GM12892 (cell line): ENCODE data around the gene GALNT9.
A peak's percentile ranks its signal among the peaks of the same experiment; 100 is the strongest.
"Not testable (repeated sequence)": the region's sequence is repeated elsewhere in the genome, so short reads cannot be mapped to it uniquely, and the experiment has no call there.

Experiments used
- DNase-seq: peaks from one replicate; pipeline ENCODE4 v3.0.0; 2011; ENCODE audit not compliant: insufficient read length
- FAIRE-seq: peaks from 2 replicates; lab custom pipeline; 2011; peaks lifted over from hg19 to GRCh38; lab: Jason Lieb, UNC
- POLR2A ChIP-seq: IDR thresholded peaks from 2 replicates; pipeline ENCODE4 v1.6.1; 2011; ENCODE audit warnings: low read depth, low read length, control low read depth
- POLR2AphosphoS5 ChIP-seq: IDR thresholded peaks from 2 replicates; pipeline ENCODE4 v1.6.1; 2011; ENCODE audit warnings: low read depth, low read length, control low read depth
- TAF1 ChIP-seq: IDR thresholded peaks from 2 replicates; pipeline ENCODE4 v1.6.1; 2011; ENCODE audit warnings: low read depth, mild to moderate bottlenecking, control low read depth, low read length, borderline replicate concordance

GALNT9 gene

DNA sequence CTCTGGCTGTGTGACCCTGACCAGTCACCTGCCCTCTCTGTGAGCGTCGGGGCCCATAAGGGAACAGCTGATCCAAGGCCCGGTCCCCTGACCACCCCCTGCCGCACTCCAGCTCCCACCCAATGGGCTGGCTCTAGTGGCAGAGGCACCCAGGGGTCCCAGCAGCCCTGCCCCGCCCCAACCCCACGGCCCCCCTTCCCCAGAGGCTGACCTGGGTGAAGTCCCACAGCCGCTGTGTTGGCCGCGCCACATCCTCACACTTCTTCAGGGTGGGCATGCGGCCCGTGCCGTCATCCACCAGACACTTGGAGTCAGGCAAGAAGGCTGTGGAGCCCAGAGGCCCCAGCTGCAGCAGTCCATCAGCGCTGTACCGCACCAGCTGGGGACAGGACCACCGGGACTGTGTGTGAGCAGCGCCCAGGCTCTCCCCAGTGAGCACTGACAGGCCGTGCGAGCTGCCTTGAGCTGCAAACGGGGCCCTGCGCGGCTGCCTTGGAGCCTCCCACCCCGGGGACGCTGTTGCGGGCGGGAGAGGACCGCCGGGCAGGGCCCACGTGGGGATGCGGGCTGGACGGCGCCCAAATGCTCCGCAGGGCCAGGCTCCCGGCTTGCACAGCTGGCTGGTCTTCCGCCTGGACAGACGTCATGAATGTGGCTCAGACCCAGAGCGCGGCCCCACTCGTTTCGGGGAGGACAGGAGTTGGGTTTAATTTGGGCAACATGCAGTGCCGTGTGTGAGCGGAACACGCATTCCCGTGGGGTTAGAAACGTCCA lies 131.6 kb downstream of the GALNT9 start:
- TF ChIP-seq POLR2AphosphoS5 (no peak), POLR2A (no peak), TAF1 (no peak)

DNA sequence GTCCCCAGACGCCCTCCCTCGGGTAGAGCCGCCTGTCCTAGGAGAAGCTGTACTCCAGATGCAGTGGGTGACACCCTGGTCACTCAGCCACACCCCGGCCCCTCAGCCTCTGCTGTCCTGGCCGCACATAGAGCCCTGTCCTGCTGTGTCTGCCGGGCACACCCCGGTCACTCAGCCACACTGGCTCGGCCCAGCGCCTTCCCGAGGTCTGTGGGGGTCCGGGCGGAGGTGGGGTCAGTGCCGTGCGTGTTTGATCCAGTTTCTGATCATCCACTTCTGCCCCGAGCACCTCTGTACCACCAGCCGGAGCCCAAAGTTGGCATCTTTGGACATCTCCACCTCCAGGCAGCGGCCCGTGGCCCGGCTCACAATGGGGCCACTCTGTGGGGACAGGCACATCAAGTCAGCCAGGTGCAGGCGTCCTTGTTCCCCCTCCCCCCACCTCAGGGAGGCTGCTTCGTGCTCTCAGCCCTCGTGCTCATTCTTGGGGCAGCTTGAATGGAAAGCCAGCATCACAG lies 132.5 kb downstream of the GALNT9 start:
- TF ChIP-seq POLR2A (no peak), POLR2AphosphoS5 (no peak), TAF1 (no peak)
- DNase-seq (no peak), FAIRE-seq (no peak)

More for the DNA sequence above, 131.6 kb downstream of the GALNT9 start:
- FAIRE-seq: no peak
- no peak for DNase-seq

DNA sequence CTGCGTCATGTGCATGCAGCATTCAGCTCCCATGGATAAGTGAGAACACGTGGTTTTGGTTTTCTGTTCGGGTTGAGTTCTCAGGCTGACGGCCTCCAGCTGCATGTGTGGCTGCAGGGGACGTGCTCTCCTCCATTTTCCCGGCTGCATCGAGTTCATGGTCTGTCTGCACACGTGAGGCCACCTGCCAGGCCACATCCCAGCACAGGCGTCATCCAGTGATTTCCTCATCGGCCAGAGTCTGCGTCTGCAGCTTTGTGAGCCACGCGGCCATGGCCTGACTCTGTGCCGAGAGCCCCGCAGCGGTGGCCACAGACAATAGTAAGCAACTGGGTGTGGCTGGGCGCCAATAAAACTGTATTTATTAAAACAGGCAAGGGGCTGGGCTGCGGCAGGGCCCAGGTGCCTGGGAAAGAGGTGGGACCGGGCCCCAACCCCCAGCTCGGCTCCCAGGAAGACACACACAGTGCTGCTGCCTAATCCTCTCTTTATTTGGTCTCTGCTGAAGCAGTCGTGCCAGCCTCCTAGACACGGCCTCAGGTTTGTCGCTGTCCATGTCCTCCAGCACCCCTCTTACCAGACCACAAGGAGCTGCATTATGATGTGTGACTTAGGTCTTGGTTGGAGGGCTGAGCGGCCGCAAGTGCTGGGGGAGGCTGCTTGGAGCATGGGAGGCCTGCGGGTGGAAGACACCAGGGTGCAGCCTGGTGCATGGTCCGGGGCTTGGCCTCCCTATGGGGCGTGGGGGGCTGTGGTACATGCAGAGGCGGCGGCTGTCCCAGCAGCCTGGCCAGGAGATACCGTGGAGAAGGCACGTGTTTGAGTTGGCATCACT lies 133.1 kb downstream of the GALNT9 start:
- DNase-seq (no peak), FAIRE-seq (no peak)
- TF ChIP-seq TAF1 (no peak), POLR2A (no peak), POLR2AphosphoS5 (no peak)

DNA sequence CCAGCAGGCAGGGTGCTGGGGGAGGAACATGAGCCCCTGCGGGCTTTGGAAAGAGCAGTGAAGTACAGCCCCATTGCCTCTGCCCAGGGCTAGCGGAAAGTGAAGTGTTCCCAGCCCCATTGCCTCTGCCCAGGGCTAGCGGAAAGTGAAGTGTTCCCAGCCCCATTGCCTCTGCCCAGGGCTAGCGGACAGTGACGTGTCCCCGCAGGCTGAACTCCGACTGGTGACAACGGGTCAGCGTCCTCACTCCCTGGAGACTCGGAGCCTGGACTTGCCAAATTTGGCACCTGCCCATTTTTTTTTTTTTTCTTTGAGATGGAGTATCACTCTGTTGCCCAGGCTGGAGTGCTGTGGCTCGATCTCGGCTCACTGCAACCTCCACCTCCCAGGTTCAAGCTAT lies 134.1 kb downstream of the GALNT9 start:
- not testable (repeated sequence) for FAIRE-seq, DNase-seq

- DNase-seq (no peak), FAIRE-seq (no peak)
- TF ChIP-seq POLR2AphosphoS5 (no peak), TAF1 (no peak), POLR2A (no peak)
Observed at GRCh38 chr12:132194556-132194955, 134.8 kb downstream of the GALNT9 start.

GRCh38 chr12:132194056-132194455 lies 135.3 kb downstream of the GALNT9 start:
- DNase-seq (no peak), FAIRE-seq (no peak)
- TF ChIP-seq POLR2A: no peak
- no peak for TF ChIP-seq POLR2AphosphoS5
- no peak for TF ChIP-seq TAF1

DNA sequence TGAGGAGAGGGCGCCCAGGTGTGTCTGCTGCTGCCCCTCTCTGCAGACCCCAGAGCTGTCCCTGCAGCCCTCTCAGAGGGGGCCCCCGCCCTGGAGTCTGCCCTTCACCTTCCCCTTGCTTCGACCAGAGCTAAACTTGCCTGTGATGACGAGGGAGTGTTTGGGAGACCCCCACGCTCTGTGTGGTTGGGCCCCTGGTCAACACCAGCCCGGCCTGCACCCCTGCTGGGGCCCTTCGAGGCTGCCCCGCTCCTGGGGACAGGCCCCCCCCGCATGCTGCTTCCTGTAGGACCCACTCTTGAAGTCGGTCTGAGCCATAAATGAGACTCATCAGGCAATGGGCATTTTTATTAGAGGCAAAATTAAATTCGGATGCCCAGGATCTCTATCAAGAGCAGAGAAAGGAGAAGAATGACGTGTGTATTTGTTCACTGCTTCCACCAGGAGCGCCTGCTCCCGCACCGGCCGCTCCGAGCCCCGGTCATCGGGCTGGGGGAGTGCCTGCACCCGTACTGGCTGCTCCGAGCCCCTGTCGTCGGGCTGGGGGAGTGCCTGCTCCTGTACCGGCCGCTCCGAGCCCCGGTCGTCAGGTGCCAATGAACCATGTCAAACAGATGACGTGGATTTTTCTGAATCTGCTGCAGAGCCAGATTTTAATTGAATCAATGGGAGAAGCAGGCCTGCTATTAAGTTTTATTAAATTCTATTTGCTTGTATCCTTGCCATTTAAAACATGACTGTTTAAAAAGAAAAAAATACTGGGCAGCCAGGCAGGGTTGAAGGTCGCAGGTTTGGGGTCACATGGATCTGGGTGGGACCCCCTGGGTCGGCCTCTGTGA lies 137.5 kb downstream of the GALNT9 start:
- TF ChIP-seq POLR2A (no peak), TAF1 (no peak), POLR2AphosphoS5 (no peak)
- FAIRE-seq (no peak), DNase-seq (no peak)

DNA sequence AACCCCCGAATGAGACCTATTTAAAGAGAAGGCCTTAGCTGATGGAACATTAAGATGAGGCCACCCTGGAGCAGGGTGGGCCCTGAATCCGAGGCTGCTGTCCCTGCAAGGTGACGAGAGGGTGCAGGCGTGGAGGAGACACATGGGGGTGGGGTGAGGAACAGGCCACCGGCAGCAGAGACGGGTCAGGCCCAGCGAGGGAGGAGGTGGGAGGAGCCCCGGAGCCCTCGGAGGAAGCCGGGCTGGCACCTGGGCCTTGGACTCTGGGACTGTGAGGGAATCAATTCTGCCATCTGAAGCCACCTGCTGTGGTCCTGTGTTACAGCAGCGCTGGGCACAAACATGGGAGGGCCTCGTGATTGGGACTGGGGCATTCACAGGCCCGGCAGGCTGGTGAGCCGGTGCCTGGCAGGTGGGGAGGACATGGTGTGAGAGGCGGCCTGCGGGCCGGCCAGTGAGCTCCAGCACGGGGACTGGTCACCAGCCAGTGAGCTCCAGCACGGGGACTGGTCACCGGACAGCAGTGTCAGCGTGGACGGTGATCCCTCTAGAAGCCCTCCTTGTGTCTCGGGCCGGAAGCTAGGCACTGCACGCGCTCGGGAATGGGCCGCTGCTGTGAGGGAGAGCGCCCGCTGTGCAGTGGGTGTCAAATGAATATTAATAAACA lies 138.4 kb downstream of the GALNT9 start:
- TF ChIP-seq POLR2A (no peak), POLR2AphosphoS5 (no peak), TAF1 (no peak)
- DNase-seq: no peak
- FAIRE-seq: no peak

GRCh38 chr12:132190012-132190755 lies 139.2 kb downstream of the GALNT9 start:
- TF ChIP-seq POLR2A (no peak), POLR2AphosphoS5 (no peak), TAF1 (no peak)
- no peak for FAIRE-seq
- no peak for DNase-seq

GRCh38 chr12:132189378-132190011 lies 139.9 kb downstream of the GALNT9 start:
- TF ChIP-seq POLR2A (no peak), POLR2AphosphoS5 (no peak), TAF1 (no peak)
- DNase-seq: peak; percentile 94
- FAIRE-seq: no peak
